Measurements from ENCODE around the gene VAPA.

The VAPA gene

GRCh38 chr18:9894454-9895068 lies 19.3 kb upstream of the VAPA start:
- no peak for TF ChIP-seq USF1 (IDR thresholded peaks at IDR 0.05)
- TF ChIP-seq EGR1 (IDR thresholded peaks at IDR 0.05) = no peak
- TF ChIP-seq CEBPB (IDR thresholded peaks at IDR 0.05) = no peak
- TF ChIP-seq CREB1 (IDR thresholded peaks at IDR 0.05; ENCODE audit: low read depth) = no peak
- TF ChIP-seq EP300 (IDR thresholded peaks at IDR 0.05; ENCODE audit: borderline replicate concordance) = no peak
- no peak for TF ChIP-seq YY1 (IDR thresholded peaks at IDR 0.05; ENCODE audit: low read depth)
- TF ChIP-seq RAD21 (IDR thresholded peaks at IDR 0.05; ENCODE audit: low read depth) = no peak
- TF ChIP-seq FOXM1 (IDR thresholded peaks at IDR 0.05; ENCODE audit: borderline replicate concordance, low read depth) = no peak
- TF ChIP-seq TEAD4 (IDR thresholded peaks at IDR 0.05) = no peak
- TF ChIP-seq MAX (IDR thresholded peaks at IDR 0.05) = no peak
- no peak for TF ChIP-seq ZBTB7A (IDR thresholded peaks at IDR 0.05; ENCODE audit: low read depth)
- no peak for TF ChIP-seq NFIC (IDR thresholded peaks at IDR 0.05)
- no peak for TF ChIP-seq TAF1 (IDR thresholded peaks at IDR 0.05; ENCODE audit: low read depth)
- TF ChIP-seq TCF12 (IDR thresholded peaks at IDR 0.05; ENCODE audit: low read depth) = no peak
- no peak for TF ChIP-seq REST (IDR thresholded peaks at IDR 0.05; ENCODE audit: low read depth)

- TF ChIP-seq CEBPB (IDR thresholded peaks at IDR 0.05) (no peak), TCF12 (IDR thresholded peaks at IDR 0.05; ENCODE audit: low read depth) (no peak)
These were observed 16.7 kb upstream of the VAPA start for GRCh38 chr18:9897129-9897528.

GRCh38 chr18:9898792-9899549 lies 14.8 kb upstream of the VAPA start:
- TF ChIP-seq MAX (IDR thresholded peaks at IDR 0.05) = no peak
- no peak for TF ChIP-seq CREB1 (IDR thresholded peaks at IDR 0.05; ENCODE audit: low read depth)
- no peak for TF ChIP-seq YY1 (IDR thresholded peaks at IDR 0.05; ENCODE audit: low read depth)
- TF ChIP-seq RAD21 (IDR thresholded peaks at IDR 0.05; ENCODE audit: low read depth) = no peak
- TF ChIP-seq FOXM1 (IDR thresholded peaks at IDR 0.05; ENCODE audit: borderline replicate concordance, low read depth) = no peak

GRCh38 chr18:9900699-9901098 lies 13.1 kb upstream of the VAPA start:
- TF ChIP-seq YY1 (IDR thresholded peaks at IDR 0.05; ENCODE audit: low read depth) = no peak
- no peak for TF ChIP-seq RAD21 (IDR thresholded peaks at IDR 0.05; ENCODE audit: low read depth)
- no peak for TF ChIP-seq MAX (IDR thresholded peaks at IDR 0.05)
- TF ChIP-seq EP300 (IDR thresholded peaks at IDR 0.05; ENCODE audit: borderline replicate concordance) = no peak
- no peak for TF ChIP-seq CREB1 (IDR thresholded peaks at IDR 0.05; ENCODE audit: low read depth)
- TF ChIP-seq EGR1 (IDR thresholded peaks at IDR 0.05) = no peak

- TF ChIP-seq FOXM1 (IDR thresholded peaks at IDR 0.05; ENCODE audit: borderline replicate concordance, low read depth) (no peak), TCF12 (IDR thresholded peaks at IDR 0.05; ENCODE audit: low read depth) (no peak), TAF1 (IDR thresholded peaks at IDR 0.05; ENCODE audit: low read depth) (no peak), MAX (IDR thresholded peaks at IDR 0.05) (no peak), NFIC (IDR thresholded peaks at IDR 0.05) (peak; percentile 54), CEBPB (IDR thresholded peaks at IDR 0.05) (no peak), ZBTB7A (IDR thresholded peaks at IDR 0.05; ENCODE audit: low read depth) (no peak), RAD21 (IDR thresholded peaks at IDR 0.05; ENCODE audit: low read depth) (no peak)
These were observed 12.4 kb upstream of the VAPA start for GRCh38 chr18:9901377-9901776.

GRCh38 chr18:9902832-9903231 lies 11.0 kb upstream of the VAPA start:
- TF ChIP-seq TAF1 (IDR thresholded peaks at IDR 0.05; ENCODE audit: low read depth) (no peak), CEBPB (IDR thresholded peaks at IDR 0.05) (no peak), USF1 (IDR thresholded peaks at IDR 0.05) (no peak), CREB1 (IDR thresholded peaks at IDR 0.05; ENCODE audit: low read depth) (no peak), FOXM1 (IDR thresholded peaks at IDR 0.05; ENCODE audit: borderline replicate concordance, low read depth) (no peak), TEAD4 (IDR thresholded peaks at IDR 0.05) (no peak), EGR1 (IDR thresholded peaks at IDR 0.05) (no peak), ZBTB7A (IDR thresholded peaks at IDR 0.05; ENCODE audit: low read depth) (no peak)

GRCh38 chr18:9905401-9905922 lies 8.4 kb upstream of the VAPA start:
- TF ChIP-seq CEBPB (IDR thresholded peaks at IDR 0.05) = no peak
- TF ChIP-seq USF1 (IDR thresholded peaks at IDR 0.05) = no peak
- no peak for TF ChIP-seq REST (IDR thresholded peaks at IDR 0.05; ENCODE audit: low read depth)
- no peak for TF ChIP-seq YY1 (IDR thresholded peaks at IDR 0.05; ENCODE audit: low read depth)
- no peak for TF ChIP-seq TEAD4 (IDR thresholded peaks at IDR 0.05)
- no peak for TF ChIP-seq MAX (IDR thresholded peaks at IDR 0.05)
- TF ChIP-seq TAF1 (IDR thresholded peaks at IDR 0.05; ENCODE audit: low read depth) = no peak
- TF ChIP-seq EGR1 (IDR thresholded peaks at IDR 0.05) = no peak
- TF ChIP-seq FOXM1 (IDR thresholded peaks at IDR 0.05; ENCODE audit: borderline replicate concordance, low read depth) = no peak
- TF ChIP-seq TCF12 (IDR thresholded peaks at IDR 0.05; ENCODE audit: low read depth) = no peak
- no peak for TF ChIP-seq CREB1 (IDR thresholded peaks at IDR 0.05; ENCODE audit: low read depth)
- no peak for TF ChIP-seq ZBTB7A (IDR thresholded peaks at IDR 0.05; ENCODE audit: low read depth)
- no peak for TF ChIP-seq EP300 (IDR thresholded peaks at IDR 0.05; ENCODE audit: borderline replicate concordance)
- no peak for TF ChIP-seq RAD21 (IDR thresholded peaks at IDR 0.05; ENCODE audit: low read depth)
- no peak for TF ChIP-seq NFIC (IDR thresholded peaks at IDR 0.05)

Measured in Ishikawa (cell line).